Astrocyte (in vitro differentiated cells and primary cell): ENCODE data around the gene TTYH2. TPM values are rescaled to one million over a fixed set of nuclear protein-coding genes. Genes with fewer than 3 reads are reported as not detected.

Source experiments
- DNase-seq: peaks from one replicate; pipeline ENCODE4 v3.0.0-alpha.2; 2010; ENCODE audit warnings: low read depth
- FAIRE-seq: peaks from 2 replicates; lab custom pipeline; 2011; peaks lifted over from hg19 to GRCh38; lab: Jason Lieb, UNC
- H2AFZ ChIP-seq: 2 replicates; pipeline ENCODE4 v1.6.0; 2012; ENCODE audit warnings: low read depth, low read length, inconsistent platforms
- H3K27ac ChIP-seq: 2 replicates; pipeline ENCODE4 v1.5.1; 2011; ENCODE audit warnings: low read depth, low read length, inconsistent platforms
- H3K27me3 ChIP-seq: 2 replicates; pipeline ENCODE4 v1.6.0; 2011; ENCODE audit warnings: low read length, inconsistent platforms; ENCODE audit not compliant: insufficient read depth
- H3K36me3 ChIP-seq: 2 replicates; pipeline ENCODE4 v1.5.1; 2011; ENCODE audit warnings: low read length, inconsistent platforms; ENCODE audit not compliant: insufficient read depth
- H3K4me1 ChIP-seq: 2 replicates; pipeline ENCODE4 v1.5.1; 2011; ENCODE audit warnings: low read length, inconsistent platforms; ENCODE audit not compliant: insufficient read depth
- H3K4me2 ChIP-seq: 2 replicates; pipeline ENCODE4 v1.6.0; 2012; ENCODE audit warnings: low read length, inconsistent platforms
- H3K4me3 ChIP-seq: 2 replicates; pipeline ENCODE4 v1.5.1; 2011; ENCODE audit warnings: low read depth, mild to moderate bottlenecking, low read length, inconsistent platforms; ENCODE audit not compliant: insufficient read depth
- H3K79me2 ChIP-seq: 2 replicates; pipeline ENCODE4 v1.6.0; 2012; ENCODE audit warnings: mild to moderate bottlenecking, low read length, inconsistent platforms; ENCODE audit not compliant: insufficient read depth
- H3K9ac ChIP-seq: 2 replicates; pipeline ENCODE4 v1.6.0; 2012; ENCODE audit warnings: mild to moderate bottlenecking, low read length, inconsistent platforms
- H3K9me3 ChIP-seq: 2 replicates; pipeline ENCODE4 v1.5.1; 2012; ENCODE audit warnings: low read depth, mild to moderate bottlenecking, low read length, inconsistent platforms; ENCODE audit not compliant: insufficient read depth
- H4K20me1 ChIP-seq: 2 replicates; pipeline ENCODE4 v1.6.0; 2012; ENCODE audit warnings: low read length, inconsistent platforms; ENCODE audit not compliant: insufficient read depth
- H3K27ac Mint-ChIP-seq: one replicate; pipeline ENCODE4 v1.8.0; 2021; ENCODE audit warnings: mild to moderate bottlenecking, mixed read lengths; ENCODE audit not compliant: unreplicated experiment
- H3K27me3 Mint-ChIP-seq: one replicate; pipeline ENCODE4 v1.8.0; 2021; ENCODE audit warnings: low read depth, mixed read lengths; ENCODE audit not compliant: unreplicated experiment
- H3K36me3 Mint-ChIP-seq: one replicate; pipeline ENCODE4 v1.8.0; 2021; ENCODE audit warnings: low read depth, mixed read lengths; ENCODE audit not compliant: unreplicated experiment
- H3K4me1 Mint-ChIP-seq: one replicate; pipeline ENCODE4 v1.8.0; 2021; ENCODE audit warnings: low read depth, mixed read lengths; ENCODE audit not compliant: unreplicated experiment
- H3K4me3 Mint-ChIP-seq: one replicate; pipeline ENCODE4 v1.8.0; 2021; ENCODE audit warnings: mild to moderate bottlenecking, moderate library complexity, mixed read lengths; ENCODE audit not compliant: unreplicated experiment
- H3K9me3 Mint-ChIP-seq: one replicate; pipeline ENCODE4 v1.8.0; 2021; ENCODE audit warnings: mild to moderate bottlenecking, mixed read lengths; ENCODE audit not compliant: unreplicated experiment
- CTCF ChIP-seq: IDR thresholded peaks from 2 replicates; pipeline ENCODE4 v1.5.1; 2011; ENCODE audit warnings: low read depth, mild to moderate bottlenecking, inconsistent platforms, low read length, moderate library complexity; ENCODE audit not compliant: insufficient read depth
- EZH2 ChIP-seq: IDR thresholded peaks from 2 replicates; pipeline ENCODE4 v1.6.1; 2012; ENCODE audit warnings: mild to moderate bottlenecking, low read length, inconsistent platforms; ENCODE audit not compliant: insufficient read depth
- total RNA-seq: library from RNA; stranded (reverse); gene quantifications from 2 replicates; pipeline ENCODE4 v1.2.1, GENCODE V29; 2021

The TTYH2 gene
- total RNA-seq, 1 donor from 2014 or later = 8.0 TPM

GRCh38 chr17:74227271-74228080 is 14.1 kb downstream of the TTYH2 start:
- DNase-seq (no peak), FAIRE-seq (no peak)
- TF ChIP-seq CTCF = no peak
- no peak for TF ChIP-seq EZH2
- Histone ChIP-seq H3K27ac (no peak overlapping the region), H3K79me2 (no peaks in the 10 kb centered on the region), H2AFZ (no peak overlapping the region), H3K9ac (no peak overlapping the region), H3K27me3 (no peaks in the 10 kb centered on the region), H3K36me3 (no peaks in the 10 kb centered on the region), H3K4me2 (no peak overlapping the region), H3K4me1 (no peaks in the 10 kb centered on the region), H3K4me3 (no peak overlapping the region), H4K20me1 (no peaks in the 10 kb centered on the region), H3K9me3 (no peaks in the 10 kb centered on the region)
- H3K4me1 Mint-ChIP-seq = no peaks in the 10 kb centered on the region
- H3K27ac Mint-ChIP-seq = no peak overlapping the region
- H3K36me3 Mint-ChIP-seq = peaks cover 23% of the 10 kb centered on the region
- H3K9me3 Mint-ChIP-seq = peaks cover 2% of the 10 kb centered on the region
- no peak overlapping the region for H3K4me3 Mint-ChIP-seq
- peaks cover 22% of the 10 kb centered on the region for H3K27me3 Mint-ChIP-seq

GRCh38 chr17:74228306-74228978 is 15.1 kb downstream of the TTYH2 start:
- TF ChIP-seq CTCF (no peak), EZH2 (no peak)
- no peak for FAIRE-seq

GRCh38 chr17:74230896-74231295 is 17.5 kb downstream of the TTYH2 start:
- H3K79me2 ChIP-seq = no peaks in the 10 kb centered on the region
- DNase-seq (no peak), FAIRE-seq (no peak)
- Mint-ChIP-seq H3K4me3 (no peak overlapping the region), H3K27me3 (peaks cover 25% of the 10 kb centered on the region), H3K9me3 (peaks cover 2% of the 10 kb centered on the region), H3K4me1 (no peaks in the 10 kb centered on the region), H3K27ac (no peak overlapping the region), H3K36me3 (peaks cover 14% of the 10 kb centered on the region)
- no peak overlapping the region for H2AFZ ChIP-seq
- H3K4me3 ChIP-seq = no peak overlapping the region
- no peaks in the 10 kb centered on the region for H3K9me3 ChIP-seq
- no peak overlapping the region for H3K4me2 ChIP-seq
- no peaks in the 10 kb centered on the region for H3K4me1 ChIP-seq
- no peaks in the 10 kb centered on the region for H4K20me1 ChIP-seq
- no peak for TF ChIP-seq EZH2
- TF ChIP-seq CTCF = no peak
- H3K27ac ChIP-seq = no peak overlapping the region
- peaks cover 6% of the 10 kb centered on the region for H3K27me3 ChIP-seq
- H3K36me3 ChIP-seq = no peaks in the 10 kb centered on the region
- no peak overlapping the region for H3K9ac ChIP-seq

More at GRCh38 chr17:74228306-74228978, 15.1 kb downstream of the TTYH2 start:
- no peaks in the 10 kb centered on the region for H4K20me1 ChIP-seq
- no peaks in the 10 kb centered on the region for H3K79me2 ChIP-seq
- H2AFZ ChIP-seq = no peak overlapping the region
- no peaks in the 10 kb centered on the region for H3K9me3 ChIP-seq
- no peaks in the 10 kb centered on the region for H3K36me3 ChIP-seq
- H3K4me1 Mint-ChIP-seq = no peaks in the 10 kb centered on the region
- no peak overlapping the region for H3K27ac ChIP-seq
- no peaks in the 10 kb centered on the region for H3K4me1 ChIP-seq
- H3K36me3 Mint-ChIP-seq = peaks cover 23% of the 10 kb centered on the region
- no peak overlapping the region for H3K4me3 Mint-ChIP-seq
- H3K27me3 ChIP-seq = no peaks in the 10 kb centered on the region
- H3K4me3 ChIP-seq = no peak overlapping the region
- no peak overlapping the region for H3K4me2 ChIP-seq
- peaks cover 26% of the 10 kb centered on the region for H3K27me3 Mint-ChIP-seq
- no peak overlapping the region for H3K9ac ChIP-seq
- H3K27ac Mint-ChIP-seq = no peak overlapping the region
- H3K9me3 Mint-ChIP-seq = peaks cover 2% of the 10 kb centered on the region
- no peak for DNase-seq
